Measurements from ENCODE around the gene CNOT3. TPM values are rescaled to one million over a fixed set of nuclear protein-coding genes. Genes with fewer than 3 reads are reported as not detected.

CNOT3 gene
- total RNA-seq, 1 donor from 2014 or later: 6.3 TPM

- no peak overlapping the region for H3K9ac ChIP-seq (ENCODE audit: low read depth in 1 of 3, low read length in 3 of 3)
- H3K4me1 ChIP-seq (ENCODE audit: control insufficient read depth in 3 of 3, insufficient read depth in 3 of 3, low read length in 3 of 3): no peaks in the 10 kb centered on the region
- peaks cover 91% of the 10 kb centered on the region in 3 donors for H3K36me3 ChIP-seq (ENCODE audit: control insufficient read depth in 3 of 3, insufficient read depth in 3 of 3, low read length in 3 of 3)
- H3K27ac ChIP-seq (ENCODE audit: low read depth, low read length): no peak overlapping the region
- H3K4me3 ChIP-seq (ENCODE audit: low read length in 3 of 3): no peak overlapping the region
- H3K27me3 ChIP-seq (ENCODE audit: control insufficient read depth in 3 of 3, insufficient read depth in 3 of 3, low read length in 3 of 3): no peaks in the 10 kb centered on the region
- no peaks in the 10 kb centered on the region for H3K9me3 ChIP-seq (ENCODE audit: control insufficient read depth in 3 of 3, low read length in 3 of 3)
Observed at GRCh38 chr19:54147676-54148075, 10.1 kb downstream of the CNOT3 start.

GRCh38 chr19:54148158-54148557, 10.6 kb downstream of the CNOT3 start:
- Histone ChIP-seq H3K27me3 (ENCODE audit: control insufficient read depth in 3 of 3, insufficient read depth in 3 of 3, low read length in 3 of 3) (no peaks in the 10 kb centered on the region), H3K4me3 (ENCODE audit: low read length in 3 of 3) (no peak overlapping the region), H3K4me1 (ENCODE audit: control insufficient read depth in 3 of 3, insufficient read depth in 3 of 3, low read length in 3 of 3) (no peaks in the 10 kb centered on the region), H3K9ac (ENCODE audit: low read depth in 1 of 3, low read length in 3 of 3) (no peak overlapping the region), H3K27ac (ENCODE audit: low read depth, low read length) (no peak overlapping the region), H3K36me3 (ENCODE audit: control insufficient read depth in 3 of 3, insufficient read depth in 3 of 3, low read length in 3 of 3) (peaks cover 88 to 89% (median 88%) of the 10 kb centered on the region in 3 donors), H3K9me3 (ENCODE audit: control insufficient read depth in 3 of 3, low read length in 3 of 3) (no peaks in the 10 kb centered on the region)

- Histone ChIP-seq H3K27me3 (ENCODE audit: control insufficient read depth in 3 of 3, insufficient read depth in 3 of 3, low read length in 3 of 3) (no peaks in the 10 kb centered on the region), H3K9ac (ENCODE audit: low read depth in 1 of 3, low read length in 3 of 3) (no peak overlapping the region), H3K27ac (ENCODE audit: low read depth, low read length) (no peak overlapping the region), H3K36me3 (ENCODE audit: control insufficient read depth in 3 of 3, insufficient read depth in 3 of 3, low read length in 3 of 3) (peaks cover 87 to 89% (median 88%) of the 10 kb centered on the region in 3 donors), H3K4me1 (ENCODE audit: control insufficient read depth in 3 of 3, insufficient read depth in 3 of 3, low read length in 3 of 3) (peaks cover 0 to 4% (median 0%) of the 10 kb centered on the region in 3 donors), H3K9me3 (ENCODE audit: control insufficient read depth in 3 of 3, low read length in 3 of 3) (no peaks in the 10 kb centered on the region), H3K4me3 (ENCODE audit: low read length in 3 of 3) (no peak overlapping the region)
Observed at GRCh38 chr19:54149021-54149812, 11.7 kb downstream of the CNOT3 start.

- Histone ChIP-seq H3K27ac (ENCODE audit: low read depth, low read length) (no peak overlapping the region), H3K4me1 (ENCODE audit: control insufficient read depth in 3 of 3, insufficient read depth in 3 of 3, low read length in 3 of 3) (peaks cover 0 to 4% (median 0%) of the 10 kb centered on the region in 3 donors), H3K9me3 (ENCODE audit: control insufficient read depth in 3 of 3, low read length in 3 of 3) (no peaks in the 10 kb centered on the region), H3K4me3 (ENCODE audit: low read length in 3 of 3) (no peak overlapping the region), H3K36me3 (ENCODE audit: control insufficient read depth in 3 of 3, insufficient read depth in 3 of 3, low read length in 3 of 3) (peaks cover 81 to 84% (median 84%) of the 10 kb centered on the region in 3 donors), H3K27me3 (ENCODE audit: control insufficient read depth in 3 of 3, insufficient read depth in 3 of 3, low read length in 3 of 3) (no peaks in the 10 kb centered on the region), H3K9ac (ENCODE audit: low read depth in 1 of 3, low read length in 3 of 3) (no peak overlapping the region)
Observed at GRCh38 chr19:54151362-54152035, 13.9 kb downstream of the CNOT3 start.

GRCh38 chr19:54152267-54152666, 14.7 kb downstream of the CNOT3 start:
- peaks cover 0 to 4% (median 0%) of the 10 kb centered on the region in 3 donors for H3K4me1 ChIP-seq (ENCODE audit: control insufficient read depth in 3 of 3, insufficient read depth in 3 of 3, low read length in 3 of 3)
- H3K27ac ChIP-seq (ENCODE audit: low read depth, low read length): no peak overlapping the region
- H3K4me3 ChIP-seq (ENCODE audit: low read length in 3 of 3): no peak overlapping the region
- no peaks in the 10 kb centered on the region for H3K9me3 ChIP-seq (ENCODE audit: control insufficient read depth in 3 of 3, low read length in 3 of 3)
- no peak overlapping the region for H3K9ac ChIP-seq (ENCODE audit: low read depth in 1 of 3, low read length in 3 of 3)
- peaks cover 80 to 84% (median 82%) of the 10 kb centered on the region in 3 donors for H3K36me3 ChIP-seq (ENCODE audit: control insufficient read depth in 3 of 3, insufficient read depth in 3 of 3, low read length in 3 of 3)
- no peaks in the 10 kb centered on the region for H3K27me3 ChIP-seq (ENCODE audit: control insufficient read depth in 3 of 3, insufficient read depth in 3 of 3, low read length in 3 of 3)

GRCh38 chr19:54152878-54153524, 15.4 kb downstream of the CNOT3 start:
- peaks cover 0 to 4% (median 0%) of the 10 kb centered on the region in 3 donors for H3K4me1 ChIP-seq (ENCODE audit: control insufficient read depth in 3 of 3, insufficient read depth in 3 of 3, low read length in 3 of 3)
- H3K4me3 ChIP-seq (ENCODE audit: low read length in 3 of 3): no peak overlapping the region
- H3K36me3 ChIP-seq (ENCODE audit: control insufficient read depth in 3 of 3, insufficient read depth in 3 of 3, low read length in 3 of 3): peaks cover 77 to 83% (median 79%) of the 10 kb centered on the region in 3 donors
- H3K27me3 ChIP-seq (ENCODE audit: control insufficient read depth in 3 of 3, insufficient read depth in 3 of 3, low read length in 3 of 3): no peaks in the 10 kb centered on the region
- H3K27ac ChIP-seq (ENCODE audit: low read depth, low read length): no peak overlapping the region
- no peak overlapping the region for H3K9ac ChIP-seq (ENCODE audit: low read depth in 1 of 3, low read length in 3 of 3)
- H3K9me3 ChIP-seq (ENCODE audit: control insufficient read depth in 3 of 3, low read length in 3 of 3): no peaks in the 10 kb centered on the region

- Histone ChIP-seq H3K27ac (ENCODE audit: low read depth, low read length) (no peak overlapping the region), H3K36me3 (ENCODE audit: control insufficient read depth in 3 of 3, insufficient read depth in 3 of 3, low read length in 3 of 3) (peaks cover 74 to 82% (median 75%) of the 10 kb centered on the region in 3 donors), H3K4me3 (ENCODE audit: low read length in 3 of 3) (no peak overlapping the region)
Observed at GRCh38 chr19:54153731-54154326, 16.3 kb downstream of the CNOT3 start.

GRCh38 chr19:54154603-54155345, 17.2 kb downstream of the CNOT3 start:
- no peak overlapping the region for H3K9ac ChIP-seq (ENCODE audit: low read depth in 1 of 3, low read length in 3 of 3)
- peaks cover 65 to 73% (median 66%) of the 10 kb centered on the region in 3 donors for H3K36me3 ChIP-seq (ENCODE audit: control insufficient read depth in 3 of 3, insufficient read depth in 3 of 3, low read length in 3 of 3)
- no peaks in the 10 kb centered on the region for H3K9me3 ChIP-seq (ENCODE audit: control insufficient read depth in 3 of 3, low read length in 3 of 3)

More at GRCh38 chr19:54153731-54154326, 16.3 kb downstream of the CNOT3 start:
- Histone ChIP-seq H3K9ac (ENCODE audit: low read depth in 1 of 3, low read length in 3 of 3) (no peak overlapping the region), H3K27me3 (ENCODE audit: control insufficient read depth in 3 of 3, insufficient read depth in 3 of 3, low read length in 3 of 3) (no peaks in the 10 kb centered on the region), H3K4me1 (ENCODE audit: control insufficient read depth in 3 of 3, insufficient read depth in 3 of 3, low read length in 3 of 3) (peaks cover 8 to 12% (median 8%) of the 10 kb centered on the region in 3 donors), H3K9me3 (ENCODE audit: control insufficient read depth in 3 of 3, low read length in 3 of 3) (no peaks in the 10 kb centered on the region)

GRCh38 chr19:54155694-54156093, 18.1 kb downstream of the CNOT3 start:
- peaks cover 19 to 23% (median 22%) of the 10 kb centered on the region in 3 donors for H3K4me1 ChIP-seq (ENCODE audit: control insufficient read depth in 3 of 3, insufficient read depth in 3 of 3, low read length in 3 of 3)
- no peak overlapping the region for H3K9ac ChIP-seq (ENCODE audit: low read depth in 1 of 3, low read length in 3 of 3)
- H3K36me3 ChIP-seq (ENCODE audit: control insufficient read depth in 3 of 3, insufficient read depth in 3 of 3, low read length in 3 of 3): peaks cover 57 to 64% (median 58%) of the 10 kb centered on the region in 3 donors
- H3K27me3 ChIP-seq (ENCODE audit: control insufficient read depth in 3 of 3, insufficient read depth in 3 of 3, low read length in 3 of 3): no peaks in the 10 kb centered on the region
- no peaks in the 10 kb centered on the region for H3K9me3 ChIP-seq (ENCODE audit: control insufficient read depth in 3 of 3, low read length in 3 of 3)
- H3K27ac ChIP-seq (ENCODE audit: low read depth, low read length): no peak overlapping the region
- H3K4me3 ChIP-seq (ENCODE audit: low read length in 3 of 3): no peak overlapping the region

More at GRCh38 chr19:54154603-54155345, 17.2 kb downstream of the CNOT3 start:
- Histone ChIP-seq H3K27ac (ENCODE audit: low read depth, low read length) (no peak overlapping the region), H3K4me3 (ENCODE audit: low read length in 3 of 3) (no peak overlapping the region), H3K27me3 (ENCODE audit: control insufficient read depth in 3 of 3, insufficient read depth in 3 of 3, low read length in 3 of 3) (no peaks in the 10 kb centered on the region), H3K4me1 (ENCODE audit: control insufficient read depth in 3 of 3, insufficient read depth in 3 of 3, low read length in 3 of 3) (peaks cover 11 to 15% (median 15%) of the 10 kb centered on the region in 3 donors)

All from skeletal muscle tissue (tissue), 4 donors.